A549 (cell line): ENCODE data around the gene PCGF1. TPM values are rescaled to one million over a fixed set of nuclear protein-coding genes. Genes with fewer than 3 reads are reported as not detected.

ENCODE experiments used
- ATAC-seq, 2 experiments: fragments of 200-7000 bp in 1 of 2; fragments of >200 bp in 1 of 2; cut with Nextera tagmentation in 1 of 2; cut with Tn5 transposase in 1 of 2; 3 replicates each; pipeline versions ENCODE4 v1.8.0 to v1.9.1; 2018 to 2020; ENCODE audit warnings: mild to moderate bottlenecking in 1 of 2, moderate library complexity in 1 of 2
- CTCF ChIA-PET: fragments of 300-600 bp; sonication (Branson Sonifier 250); formaldehyde crosslinking; extraction: SDS; loops from one replicate; lab custom pipeline; 2021; ENCODE audit warnings: antibody characterized with exemption, inconsistent platforms; lab: Yijun Ruan, JAX
- POLR2A ChIA-PET: fragments of 350-600 bp; formaldehyde crosslinking; extraction: SDS; loops from one replicate; lab custom pipeline; 2021; ENCODE audit warnings: antibody characterized with exemption, inconsistent platforms; lab: Yijun Ruan, JAX
- DNase-seq, 2 experiments: peaks; one replicate each; pipeline versions ENCODE4 v3.0.0 to v3.0.0-alpha.2; 2011 to 2016; ENCODE audit warnings: low read depth in 1 of 2, low spot score in 1 of 2
- FAIRE-seq: peaks from 2 replicates; lab custom pipeline; 2011; peaks lifted over from hg19 to GRCh38; lab: Jason Lieb, UNC
- H3K27ac ChIP-seq, 2 experiments: fragments of >200 bp; sonication (Bioruptor Twin); formaldehyde crosslinking; 3 replicates each; pipeline ENCODE4 v1.5.1; 2016 to 2017
- H3K4me1 ChIP-seq: fragments of >200 bp; sonication (Bioruptor Twin); formaldehyde crosslinking; 3 replicates; pipeline ENCODE4 v1.6.1; 2016
- H3K4me2 ChIP-seq: fragments of >200 bp; sonication (Bioruptor Twin); formaldehyde crosslinking; 3 replicates; pipeline ENCODE4 v1.6.1; 2016
- H3K4me3 ChIP-seq: fragments of >200 bp; sonication (Bioruptor Twin); formaldehyde crosslinking; 3 replicates; pipeline ENCODE4 v1.5.1; 2016
- H3K9me3 ChIP-seq: fragments of >200 bp; sonication (Bioruptor Twin); formaldehyde crosslinking; 3 replicates; pipeline ENCODE4 v1.6.1; 2016
- ATOH8 ChIP-seq: fragments of 250-450 bp; sonication (Bioruptor Pico); IDR thresholded peaks from 2 replicates; pipeline ENCODE4 v1.5.0; 2020; ENCODE audit warnings: low read depth, mild to moderate bottlenecking, moderate library complexity
- BCL3 ChIP-seq: fragments of >200 bp; sonication (Bioruptor Twin); formaldehyde crosslinking; IDR thresholded peaks from 3 replicates; pipeline ENCODE4 v1.6.1; 2016
- CTCF ChIP-seq: fragments of >200 bp; sonication (Bioruptor Twin); formaldehyde crosslinking; IDR thresholded peaks from 3 replicates; pipeline ENCODE4 v1.5.1; 2016
- HES2 ChIP-seq: fragments of >200 bp; sonication (Bioruptor Twin); formaldehyde crosslinking; IDR thresholded peaks from 2 replicates; pipeline ENCODE4 v1.6.1; 2016
- HOXA7 ChIP-seq: fragments of 250-450 bp; sonication (Bioruptor Pico); IDR thresholded peaks from 2 replicates; pipeline ENCODE4 v1.5.0; 2020; ENCODE audit warnings: mild to moderate bottlenecking, moderate library complexity
- JUN ChIP-seq, 2 experiments: fragments of >200 bp; sonication (Bioruptor Twin); formaldehyde crosslinking; IDR thresholded peaks; 2 replicates in 1 of 2; 3 replicates in 1 of 2; pipeline ENCODE4 v1.6.1; 2016 to 2017
- JUNB ChIP-seq: fragments of >200 bp; sonication (Bioruptor Twin); formaldehyde crosslinking; IDR thresholded peaks from 2 replicates; pipeline ENCODE4 v1.6.1; 2016
- KDM1A ChIP-seq: fragments of 200-600 bp; sonication (generic); IDR thresholded peaks from 2 replicates; pipeline ENCODE4 v1.6.1; 2016; ENCODE audit warnings: low read depth, mild to moderate bottlenecking
- KDM5A ChIP-seq: fragments of 200-600 bp; sonication (generic); IDR thresholded peaks from 2 replicates; pipeline ENCODE4 v1.6.1; 2016; ENCODE audit warnings: antibody characterized with exemption, mild to moderate bottlenecking
- MAX ChIP-seq: IDR thresholded peaks from 2 replicates; pipeline ENCODE4 v1.6.1; 2012
- MYC ChIP-seq: IDR thresholded peaks from 2 replicates; pipeline ENCODE4 v1.6.1; 2012; ENCODE audit warnings: mild to moderate bottlenecking, inconsistent platforms, low read length, improper control_type of control experiment, borderline replicate concordance
- PBX3 ChIP-seq: IDR thresholded peaks from 2 replicates; pipeline ENCODE4 v1.6.1; 2012
- WGBS: methylation state at CpG from one replicate; pipeline ENCODE4 v1.1.6; 2017; ENCODE audit errors: missing lambda C conversion rate; 5-methylcytosine and 5-hydroxymethylcytosine counted together
- polyA plus RNA-seq, 4 experiments: library from polyadenylated mRNA; depleted of rRNA in 3 of 4; stranded (reverse); fragments of >200 nt; fragmentation: RNase III in 1 of 4; extraction: RNeasy Plus Mini Kit Qiagen cat#74134 plus additional on column Dnase treatment in 1 of 4; gene quantifications; 2 replicates in 3 of 4; 3 replicates in 1 of 4; pipeline ENCODE4 v1.2.3, GENCODE V29; 2011 to 2017

The PCGF1 gene
- polyA plus RNA-seq, 2 of the 4 experiments (the other 2 are of a cell fraction): 32.2 to 53.6 TPM

GRCh38 chr2:74498500-74499266 is 8.8 kb downstream of the PCGF1 start:
- ChIA-PET CTCF (interaction anchor here (0.9 to 15.5 kb wide), 2 partner anchors 8 to 12 kb away, joined by 4 to 184 read pairs; partner anchors contain the start of genes CCDC142, PCGF1 and TTC31), POLR2A (no interaction called here)
- DNase-seq: peak in 1 of 2 experiments; percentile 32
- no peak overlapping the region for H3K27ac ChIP-seq
- WGBS: 71% methylated on average over 41 of the region's 41 CpGs
- TF ChIP-seq KDM1A: no peak
- 0 out of 2 replicates have a peak, but pooled peaks have one; percentile 7 for TF ChIP-seq MAX
- H3K4me2 ChIP-seq: no peak overlapping the region
- ATAC-seq: peak in 1 of 2 experiments; percentile 6; a peak in 3 of 6 replicates
- no peak for FAIRE-seq
- H3K4me1 ChIP-seq: peaks cover 10% of the 10 kb centered on the region
- H3K4me3 ChIP-seq: no peak overlapping the region
- H3K9me3 ChIP-seq: no peaks in the 10 kb centered on the region

- ChIA-PET CTCF (interaction anchor here (0.9 to 15.5 kb wide), 3 partner anchors 9 to 89 kb away, joined by 4 to 184 read pairs (median 29); partner anchors contain the start of genes CCDC142, PCGF1 and TTC31), POLR2A (no interaction called here)
- no peak overlapping the region for H3K4me2 ChIP-seq
- no peak overlapping the region for H3K27ac ChIP-seq
- H3K4me1 ChIP-seq: peaks cover 5% of the 10 kb centered on the region; the same call in 2 of the 3 replicates
- FAIRE-seq: no peak
- 0 out of 2 replicates have a peak, but pooled peaks have one; percentile 16 for TF ChIP-seq PBX3
- no peak for TF ChIP-seq HOXA7 (CRISPR knock-in tag)
- TF ChIP-seq JUN (IDR thresholded peaks at IDR 0.05): peak in 1 of 2 experiments; percentile 35; a peak in 1 of 5 replicates
- TF ChIP-seq, all 56 proteins: peak for 2
- no peak for DNase-seq
- WGBS: 93% methylated on average over 47 of the region's 61 CpGs
- Histone ChIP-seq H3K4me3 (no peak overlapping the region), H3K9me3 (no peaks in the 10 kb centered on the region)
- no peak for ATAC-seq
These were observed 9.6 kb downstream of the PCGF1 start for GRCh38 chr2:74497777-74498499.

- H3K4me1 ChIP-seq: peaks cover 5% of the 10 kb centered on the region; the same call in 2 of the 3 replicates
- CTCF ChIA-PET: interaction anchor here (0.8 to 15.5 kb wide), 5 partner anchors 10 to 90 kb away, joined by 4 to 184 read pairs (median 5); partner anchors contain the start of genes CCDC142, PCGF1 and TTC31
- DNase-seq: no peak
- TF ChIP-seq CTCF: no peak
- TF ChIP-seq ATOH8: no peak
- TF ChIP-seq BCL3: peak; percentile 19; the same call in 1 of the 3 replicates
- no peak for TF ChIP-seq KDM5A
- TF ChIP-seq HES2: no peak
- TF ChIP-seq MYC: no peak
- no peak for TF ChIP-seq JUNB
- TF ChIP-seq, all 56 proteins: peak for 1
- POLR2A ChIA-PET: interaction anchor here (0.7 to 2.0 kb wide), 2 partner anchors 10 to 25 kb away, joined by 3 to 8 read pairs; partner anchors contain the start of genes MRPL53 and PCGF1
- no peak overlapping the region for H3K27ac ChIP-seq
- ATAC-seq (no peak), FAIRE-seq (no peak)
- H3K4me3 ChIP-seq: no peak overlapping the region
- 93% methylated on average over 19 of the region's 19 CpGs for WGBS
- no peak overlapping the region for H3K4me2 ChIP-seq
- no peaks in the 10 kb centered on the region for H3K9me3 ChIP-seq
These were observed 10.3 kb downstream of the PCGF1 start for GRCh38 chr2:74496997-74497776.
